ENCODE measurements around the gene IKZF2.

DNA sequence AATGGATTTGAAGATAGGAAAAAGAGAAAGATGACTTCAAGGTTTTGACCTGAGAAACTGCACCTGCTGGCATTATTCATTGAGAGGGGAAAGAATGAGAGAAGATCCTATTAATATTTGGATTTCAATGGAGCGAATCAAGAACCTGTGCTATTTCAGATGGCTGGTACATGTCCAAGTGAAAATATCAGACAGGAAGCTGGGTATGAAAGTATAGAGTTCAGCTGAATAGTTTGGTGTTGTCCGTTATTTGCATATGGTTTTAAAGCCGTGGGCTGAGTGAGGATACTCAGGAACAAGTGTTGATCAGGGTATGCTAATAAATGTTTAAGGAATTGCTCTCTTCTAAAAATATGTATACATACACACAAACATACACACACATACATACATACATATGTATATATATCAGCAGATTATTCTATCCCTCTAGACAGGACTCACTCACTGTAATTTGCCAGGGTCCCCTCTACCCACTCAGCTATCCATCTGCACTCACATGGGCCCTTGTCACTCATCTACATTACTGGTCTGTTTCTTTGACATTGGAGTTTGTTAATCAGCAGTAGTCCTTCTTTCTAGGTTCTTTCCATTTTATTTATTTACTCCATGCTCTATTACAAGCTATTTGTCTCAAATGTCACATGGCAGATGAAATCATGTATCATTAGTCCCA is 33.9 kb upstream of the IKZF2 start:
- TF ChIP-seq POLR2A (IDR thresholded peaks at IDR 0.05; ENCODE audit: low read depth, low read length) (no peak), POLR2AphosphoS5 (IDR thresholded peaks at IDR 0.05; ENCODE audit: low read depth, low read length) (no peak)
